ENCODE data around the gene CDKAL1.

Gene CDKAL1

GRCh38 chr6:20711518-20711917 is 177.3 kb downstream of the CDKAL1 start:
- no peak overlapping the region for H3K4me3 ChIP-seq (ENCODE audit: low read depth in 1 of 2, low read length in 2 of 2)
- peaks cover 26% of the 10 kb centered on the region for H3K4me1 ChIP-seq (ENCODE audit: insufficient read depth, low read length)
- H3K79me2 ChIP-seq (ENCODE audit: insufficient read depth, low read length), result peaks cover under 1% of the 10 kb centered on the region; the same call in 1 of the 2 replicates
- no peaks in the 10 kb centered on the region for H3K9me3 ChIP-seq (ENCODE audit: insufficient read depth, low read length, severe bottlenecking)
- H3K36me3 ChIP-seq (ENCODE audit: insufficient read depth, low read length), result no peaks in the 10 kb centered on the region
- H3K4me2 ChIP-seq (ENCODE audit: insufficient read depth, low read length), result no peak overlapping the region
- no peak overlapping the region for H2AFZ ChIP-seq (ENCODE audit: low read depth, low read length)
- DNase-seq (no peak), ATAC-seq (ENCODE audit: insufficient read depth, low read depth) (no peak)
- no peaks in the 10 kb centered on the region for H4K20me1 ChIP-seq (ENCODE audit: insufficient read depth, low read length)
- TF ChIP-seq CTCF (IDR thresholded peaks at IDR 0.05; ENCODE audit: borderline replicate concordance, extremely low read depth, low read length, poor library complexity, severe bottlenecking), result no peak
- TF ChIP-seq EZH2 (IDR thresholded peaks at IDR 0.05; ENCODE audit: borderline replicate concordance, low read depth, low read length, severe bottlenecking), result no peak
- H3K27me3 ChIP-seq (ENCODE audit: insufficient read depth, low read length, poor library complexity), result no peaks in the 10 kb centered on the region
- H3K9ac ChIP-seq (ENCODE audit: low read depth, low read length), result no peak overlapping the region
- H3K27ac ChIP-seq (ENCODE audit: low read length), result no peak overlapping the region

- H3K36me3 ChIP-seq (ENCODE audit: insufficient read depth, low read length), result no peaks in the 10 kb centered on the region
- DNase-seq, result no peak
- no peak overlapping the region for H2AFZ ChIP-seq (ENCODE audit: low read depth, low read length)
- H3K4me1 ChIP-seq (ENCODE audit: insufficient read depth, low read length), result peaks cover 26% of the 10 kb centered on the region
- H3K9me3 ChIP-seq (ENCODE audit: insufficient read depth, low read length, severe bottlenecking), result no peaks in the 10 kb centered on the region
- peaks cover 3% of the 10 kb centered on the region; the same call in 1 of the 2 replicates for H3K79me2 ChIP-seq (ENCODE audit: insufficient read depth, low read length)
- H3K4me3 ChIP-seq (ENCODE audit: low read depth in 1 of 2, low read length in 2 of 2), result no peak overlapping the region
- H3K27ac ChIP-seq (ENCODE audit: low read length), result no peak overlapping the region
- no peak overlapping the region for H3K4me2 ChIP-seq (ENCODE audit: insufficient read depth, low read length)
- H4K20me1 ChIP-seq (ENCODE audit: insufficient read depth, low read length), result no peaks in the 10 kb centered on the region
- no peak overlapping the region for H3K9ac ChIP-seq (ENCODE audit: low read depth, low read length)
- no peaks in the 10 kb centered on the region for H3K27me3 ChIP-seq (ENCODE audit: insufficient read depth, low read length, poor library complexity)
- ATAC-seq (ENCODE audit: insufficient read depth, low read depth), result no peak
- TF ChIP-seq CTCF (IDR thresholded peaks at IDR 0.05; ENCODE audit: borderline replicate concordance, extremely low read depth, low read length, poor library complexity, severe bottlenecking) (no peak), EZH2 (IDR thresholded peaks at IDR 0.05; ENCODE audit: borderline replicate concordance, low read depth, low read length, severe bottlenecking) (no peak)
These were observed 177.8 kb downstream of the CDKAL1 start for GRCh38 chr6:20712011-20712410.

- Histone ChIP-seq H3K4me3 (ENCODE audit: low read depth in 1 of 2, low read length in 2 of 2) (no peak overlapping the region), H3K9ac (ENCODE audit: low read depth, low read length) (no peak overlapping the region)
These were observed 181.0 kb downstream of the CDKAL1 start for GRCh38 chr6:20715135-20715806.

More at GRCh38 chr6:20715135-20715806, 181.0 kb downstream of the CDKAL1 start:
- Histone ChIP-seq H3K4me2 (ENCODE audit: insufficient read depth, low read length) (no peak overlapping the region), H3K79me2 (ENCODE audit: insufficient read depth, low read length) (peaks cover 3% of the 10 kb centered on the region; the same call in 1 of the 2 replicates), H3K4me1 (ENCODE audit: insufficient read depth, low read length) (peaks cover 35% of the 10 kb centered on the region), H3K36me3 (ENCODE audit: insufficient read depth, low read length) (no peaks in the 10 kb centered on the region), H3K9me3 (ENCODE audit: insufficient read depth, low read length, severe bottlenecking) (no peaks in the 10 kb centered on the region), H3K27ac (ENCODE audit: low read length) (no peak overlapping the region), H4K20me1 (ENCODE audit: insufficient read depth, low read length) (no peaks in the 10 kb centered on the region), H2AFZ (ENCODE audit: low read depth, low read length) (no peak overlapping the region), H3K27me3 (ENCODE audit: insufficient read depth, low read length, poor library complexity) (no peaks in the 10 kb centered on the region)
- DNase-seq (no peak), ATAC-seq (ENCODE audit: insufficient read depth, low read depth) (no peak)
- no peak for TF ChIP-seq EZH2 (IDR thresholded peaks at IDR 0.05; ENCODE audit: borderline replicate concordance, low read depth, low read length, severe bottlenecking)
- no peak for TF ChIP-seq CTCF (IDR thresholded peaks at IDR 0.05; ENCODE audit: borderline replicate concordance, extremely low read depth, low read length, poor library complexity, severe bottlenecking)

All from DND-41 (cell line).